NCI-H510A treated with DMSO at 0.1 percent for 48 hours (cell line): ENCODE measurements around the gene DMKN.

Source experiments
- DNase-seq: peaks from one replicate; lab custom pipeline; 2025; lab: John Stamatoyannopoulos, UW

The DMKN gene

GRCh38 chr19:35513628-35514281 lies at the start of gene DMKN:
Gene DMKN (minus strand): TSS chr19:35513649. CDS start chr19:35513475, 174 bp downstream.
- no peak for DNase-seq

GRCh38 chr19:35562776-35563175 lies 49.3 kb upstream of the DMKN start:
- no peak for DNase-seq

GRCh38 chr19:35562336-35562735 lies 48.9 kb upstream of the DMKN start:
- no peak for DNase-seq

GRCh38 chr19:35561436-35561835 lies 48.0 kb upstream of the DMKN start:
- no peak for DNase-seq

- DNase-seq = no peak
These were observed 47.2 kb upstream of the DMKN start for GRCh38 chr19:35560677-35561076.

- no peak for DNase-seq
These were observed 46.8 kb upstream of the DMKN start for GRCh38 chr19:35560271-35560670.

GRCh38 chr19:35559781-35560180 lies 46.3 kb upstream of the DMKN start:
- no peak for DNase-seq

GRCh38 chr19:35559281-35559659 lies 45.8 kb upstream of the DMKN start:
- no peak for DNase-seq

GRCh38 chr19:35558400-35559280 lies 45.2 kb upstream of the DMKN start:
- DNase-seq = no peak

GRCh38 chr19:35557539-35558399 lies 44.3 kb upstream of the DMKN start:
- DNase-seq = no peak

- no peak for DNase-seq
These were observed 43.5 kb upstream of the DMKN start for GRCh38 chr19:35556846-35557538.

GRCh38 chr19:35556025-35556590 lies 42.7 kb upstream of the DMKN start:
- DNase-seq = no peak

- no peak for DNase-seq
These were observed 42.0 kb upstream of the DMKN start for GRCh38 chr19:35555301-35556005.

GRCh38 chr19:35554076-35554475 lies 40.6 kb upstream of the DMKN start:
- no peak for DNase-seq

GRCh38 chr19:35553385-35554000 lies 40.0 kb upstream of the DMKN start:
- DNase-seq = no peak

GRCh38 chr19:35552534-35553384 lies 39.3 kb upstream of the DMKN start:
- no peak for DNase-seq

- no peak for DNase-seq
These were observed 37.8 kb upstream of the DMKN start for GRCh38 chr19:35551091-35551810.

GRCh38 chr19:35549879-35550523 lies 36.6 kb upstream of the DMKN start:
- DNase-seq = no peak
